GM23338 (cell line): ENCODE measurements around the gene MARCHF7. TPM values are rescaled to one million over a fixed set of nuclear protein-coding genes. Genes with fewer than 3 reads are reported as not detected.

Source experiments
- ATAC-seq: fragments of 200-7000 bp; cut with Tn5 transposase; 3 replicates; pipeline ENCODE4 v1.9.1; 2020
- DNase-seq: peaks from one replicate; pipeline ENCODE4 v3.0.0-alpha.2; 2015; ENCODE audit warnings: low spot score
- H2AFZ ChIP-seq: fragments of 200-600 bp; sonication (generic); 2 replicates; pipeline ENCODE4 v1.8.0; 2016; ENCODE audit warnings: antibody characterized with exemption, mild to moderate bottlenecking, moderate library complexity
- H3F3A ChIP-seq: fragments of 200-600 bp; sonication (generic); replicated peaks from 2 replicates; pipeline ENCODE4 v1.8.0; 2017; ENCODE audit warnings: antibody characterized with exemption, mixed run types, low read depth
- H3K27ac ChIP-seq: fragments of 200-600 bp; sonication (generic); 2 replicates; pipeline ENCODE4 v1.6.1; 2016; ENCODE audit warnings: low read depth
- H3K27me3 ChIP-seq: fragments of 200-600 bp; sonication (generic); 2 replicates; pipeline ENCODE4 v1.8.0; 2016; ENCODE audit warnings: mild to moderate bottlenecking, mixed run types, moderate library complexity; ENCODE audit not compliant: insufficient read depth
- H3K36me3 ChIP-seq: fragments of 200-600 bp; sonication (generic); 2 replicates; pipeline ENCODE4 v1.8.0; 2016; ENCODE audit warnings: mild to moderate bottlenecking; ENCODE audit not compliant: insufficient read depth
- H3K4me1 ChIP-seq: fragments of 200-600 bp; sonication (generic); 2 replicates; pipeline ENCODE4 v1.8.0; 2016; ENCODE audit warnings: mild to moderate bottlenecking, moderate library complexity; ENCODE audit not compliant: insufficient read depth
- H3K4me2 ChIP-seq: fragments of 200-600 bp; sonication (generic); 2 replicates; pipeline ENCODE4 v1.7.1; 2017; ENCODE audit warnings: mixed run types
- H3K4me3 ChIP-seq: fragments of 200-600 bp; sonication (generic); 2 replicates; pipeline ENCODE4 v1.6.1; 2016; ENCODE audit warnings: mixed run types
- H3K79me2 ChIP-seq: fragments of 200-600 bp; sonication (generic); replicated peaks from 2 replicates; pipeline ENCODE4 v1.8.0; 2017; ENCODE audit warnings: mild to moderate bottlenecking; ENCODE audit not compliant: insufficient read depth
- H3K9me2 ChIP-seq: fragments of 200-600 bp; sonication (generic); 2 replicates; pipeline ENCODE4 v1.8.0; 2017; ENCODE audit not compliant: insufficient read depth
- H4K20me1 ChIP-seq: fragments of 200-600 bp; sonication (generic); replicated peaks from 2 replicates; pipeline ENCODE4 v1.8.0; 2017; ENCODE audit warnings: mild to moderate bottlenecking; ENCODE audit not compliant: insufficient read depth
- H3K27ac Mint-ChIP-seq: 2 replicates; pipeline ENCODE4 v1.8.0; 2020; ENCODE audit warnings: inconsistent platforms, mild to moderate bottlenecking, moderate library complexity, mixed read lengths
- H3K27me3 Mint-ChIP-seq: 3 replicates; pipeline ENCODE4 v1.8.0; 2022; ENCODE audit warnings: low read depth, mild to moderate bottlenecking, moderate library complexity, mixed read lengths, inconsistent platforms; ENCODE audit not compliant: insufficient read depth, poor library complexity
- H3K36me3 Mint-ChIP-seq: 3 replicates; pipeline ENCODE4 v1.8.0; 2021; ENCODE audit warnings: low read depth, mild to moderate bottlenecking, inconsistent platforms, moderate library complexity, mixed read lengths
- H3K4me1 Mint-ChIP-seq: 3 replicates; pipeline ENCODE4 v1.8.0; 2020; ENCODE audit warnings: mild to moderate bottlenecking, inconsistent platforms, mixed read lengths
- H3K4me3 Mint-ChIP-seq: 3 replicates; pipeline ENCODE4 v1.8.0; 2021; ENCODE audit warnings: moderate library complexity, mild to moderate bottlenecking, inconsistent platforms, mixed read lengths
- H3K9me3 Mint-ChIP-seq: 3 replicates; pipeline ENCODE4 v1.8.0; 2020; ENCODE audit warnings: moderate library complexity, mild to moderate bottlenecking, inconsistent platforms, mixed read lengths
- CREB1 ChIP-seq: fragments of 250-450 bp; sonication (Bioruptor Pico); IDR thresholded peaks from 2 replicates; pipeline ENCODE4 v1.5.0; 2020; ENCODE audit warnings: low read depth, mild to moderate bottlenecking, moderate library complexity
- EZH2 ChIP-seq: fragments of 200-600 bp; sonication (generic); IDR thresholded peaks from one replicate; pipeline ENCODE4 v1.8.0; 2017; ENCODE audit warnings: antibody characterized with exemption, mild to moderate bottlenecking, low read depth; ENCODE audit not compliant: unreplicated experiment
- EZH2phosphoT487 ChIP-seq: fragments of 200-600 bp; sonication (generic); IDR thresholded peaks from one replicate; pipeline ENCODE4 v1.8.1; 2018; ENCODE audit warnings: antibody characterized with exemption; ENCODE audit not compliant: unreplicated experiment
- JUNB ChIP-seq: IDR thresholded peaks from one replicate; pipeline ENCODE4 v1.6.1; 2016; ENCODE audit warnings: antibody characterized with exemption; ENCODE audit not compliant: unreplicated experiment
- NANOG ChIP-seq: IDR thresholded peaks from 2 replicates; pipeline ENCODE4 v1.6.1; 2016; ENCODE audit warnings: antibody characterized with exemption, borderline replicate concordance
- POLR2AphosphoS5 ChIP-seq: IDR thresholded peaks from 2 replicates; pipeline ENCODE4 v1.6.1; 2016; ENCODE audit warnings: antibody characterized with exemption, low read depth
- STAT1 ChIP-seq: IDR thresholded peaks from one replicate; pipeline ENCODE4 v1.6.1; 2016; ENCODE audit warnings: antibody characterized with exemption; ENCODE audit not compliant: unreplicated experiment
- ZNF114 ChIP-seq: fragments of 250-450 bp; sonication (Bioruptor Pico); IDR thresholded peaks from 2 replicates; pipeline ENCODE4 v1.5.0; 2020; ENCODE audit warnings: mild to moderate bottlenecking, moderate library complexity
- ZNF331 ChIP-seq: fragments of 250-450 bp; sonication (Bioruptor Pico); IDR thresholded peaks from 2 replicates; pipeline ENCODE4 v1.5.0; 2020; ENCODE audit warnings: low read depth, mild to moderate bottlenecking, moderate library complexity
- polyA plus RNA-seq: library from polyadenylated mRNA; unstranded; fragments of >200 nt; fragmentation: Nextera tagmentation; extraction: Ambion mirVana; gene quantifications from 2 replicates; pipeline ENCODE4 v1.2.1, GENCODE V29; 2016
- total RNA-seq: library from RNA; depleted of rRNA; stranded (reverse); fragments of >200 nt; shearing (Covaris generic); gene quantifications from 2 replicates; pipeline ENCODE4 v1.2.3, GENCODE V29; 2014
- TF ChIP-seq, protein P1 (sequence below): IDR thresholded peaks from 2 replicates; pipeline ENCODE4 v1.6.1; 2016; ENCODE audit warnings: antibody characterized with exemption
- TF ChIP-seq, protein P2 (sequence below): fragments of 250-450 bp; sonication (Bioruptor Pico); IDR thresholded peaks from 2 replicates; pipeline ENCODE4 v1.5.0; 2020; ENCODE audit warnings: mild to moderate bottlenecking, moderate library complexity
- TF ChIP-seq, protein P3 (sequence below): IDR thresholded peaks from one replicate; pipeline ENCODE4 v1.6.1; 2018; ENCODE audit warnings: antibody characterized with exemption; ENCODE audit not compliant: unreplicated experiment
- TF ChIP-seq, protein P4 (sequence below), 2 experiments: fragments of 200-600 bp in 1 of 2; sonication (generic) in 1 of 2; conservative IDR thresholded peaks; 2 replicates each; pipeline versions ENCODE4 v1.5.1 to v1.6.1; 2016 to 2017; ENCODE audit warnings: antibody characterized with exemption in 2 of 2, low read depth in 2 of 2, mild to moderate bottlenecking in 2 of 2, moderate library complexity in 1 of 2

Gene MARCHF7
- total and polyA plus RNA-seq, 2 experiments from 2014 or later: 101 to 142 TPM

DNA sequence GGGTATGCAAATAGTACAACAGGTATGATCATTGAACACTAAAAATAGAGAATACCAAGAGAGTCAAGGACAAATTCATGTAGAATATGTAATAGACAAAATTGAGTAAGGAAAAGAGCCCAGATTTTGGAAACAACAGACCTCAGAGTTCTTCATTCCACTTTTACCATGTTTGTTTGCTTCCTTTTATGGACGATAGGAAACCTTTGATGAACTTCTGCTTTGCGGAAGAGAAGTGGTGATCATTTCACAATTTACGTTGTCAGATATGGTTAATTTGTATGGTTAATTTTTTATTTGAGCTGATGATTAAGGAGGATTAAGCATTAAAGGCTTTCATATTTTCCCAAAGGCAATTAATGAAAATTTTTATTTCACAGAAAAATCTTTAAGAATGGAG lies 16.3 kb downstream of the MARCHF7 start:
- Histone ChIP-seq H3K4me1 (no peaks in the 10 kb centered on the region), H3K4me3 (no peak overlapping the region), H3K9me2 (no peaks in the 10 kb centered on the region), H4K20me1 (peaks cover 59% of the 10 kb centered on the region), H3F3A (no peaks in the 10 kb centered on the region), H2AFZ (no peak overlapping the region), H3K36me3 (peaks cover 20% of the 10 kb centered on the region; the same call in 1 of the 2 replicates), H3K4me2 (no peak overlapping the region), H3K79me2 (peaks cover 100% of the 10 kb centered on the region), H3K27me3 (no peaks in the 10 kb centered on the region), H3K27ac (no peak overlapping the region)
- Mint-ChIP-seq H3K9me3 (peaks cover 11% of the 10 kb centered on the region; the same call in 2 of the 3 replicates), H3K4me1 (peaks cover 9% of the 10 kb centered on the region; the same call in 2 of the 3 replicates), H3K27me3 (peaks cover 3% of the 10 kb centered on the region), H3K4me3 (no peak overlapping the region), H3K36me3 (peaks cover 85% of the 10 kb centered on the region), H3K27ac (no peak overlapping the region)
- ATAC-seq (no peak), DNase-seq (no peak)
- TF ChIP-seq ZNF114 (CRISPR knock-in tag): no peak
- TF ChIP-seq EZH2phosphoT487: no peak
- TF ChIP-seq CREB1 (CRISPR knock-in tag): no peak
- no peak for TF ChIP-seq POLR2AphosphoS5
- TF ChIP-seq, protein P1, sequence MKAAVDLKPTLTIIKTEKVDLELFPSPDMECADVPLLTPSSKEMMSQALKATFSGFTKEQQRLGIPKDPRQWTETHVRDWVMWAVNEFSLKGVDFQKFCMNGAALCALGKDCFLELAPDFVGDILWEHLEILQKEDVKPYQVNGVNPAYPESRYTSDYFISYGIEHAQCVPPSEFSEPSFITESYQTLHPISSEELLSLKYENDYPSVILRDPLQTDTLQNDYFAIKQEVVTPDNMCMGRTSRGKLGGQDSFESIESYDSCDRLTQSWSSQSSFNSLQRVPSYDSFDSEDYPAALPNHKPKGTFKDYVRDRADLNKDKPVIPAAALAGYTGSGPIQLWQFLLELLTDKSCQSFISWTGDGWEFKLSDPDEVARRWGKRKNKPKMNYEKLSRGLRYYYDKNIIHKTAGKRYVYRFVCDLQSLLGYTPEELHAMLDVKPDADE: no peak
- TF ChIP-seq, protein P2, sequence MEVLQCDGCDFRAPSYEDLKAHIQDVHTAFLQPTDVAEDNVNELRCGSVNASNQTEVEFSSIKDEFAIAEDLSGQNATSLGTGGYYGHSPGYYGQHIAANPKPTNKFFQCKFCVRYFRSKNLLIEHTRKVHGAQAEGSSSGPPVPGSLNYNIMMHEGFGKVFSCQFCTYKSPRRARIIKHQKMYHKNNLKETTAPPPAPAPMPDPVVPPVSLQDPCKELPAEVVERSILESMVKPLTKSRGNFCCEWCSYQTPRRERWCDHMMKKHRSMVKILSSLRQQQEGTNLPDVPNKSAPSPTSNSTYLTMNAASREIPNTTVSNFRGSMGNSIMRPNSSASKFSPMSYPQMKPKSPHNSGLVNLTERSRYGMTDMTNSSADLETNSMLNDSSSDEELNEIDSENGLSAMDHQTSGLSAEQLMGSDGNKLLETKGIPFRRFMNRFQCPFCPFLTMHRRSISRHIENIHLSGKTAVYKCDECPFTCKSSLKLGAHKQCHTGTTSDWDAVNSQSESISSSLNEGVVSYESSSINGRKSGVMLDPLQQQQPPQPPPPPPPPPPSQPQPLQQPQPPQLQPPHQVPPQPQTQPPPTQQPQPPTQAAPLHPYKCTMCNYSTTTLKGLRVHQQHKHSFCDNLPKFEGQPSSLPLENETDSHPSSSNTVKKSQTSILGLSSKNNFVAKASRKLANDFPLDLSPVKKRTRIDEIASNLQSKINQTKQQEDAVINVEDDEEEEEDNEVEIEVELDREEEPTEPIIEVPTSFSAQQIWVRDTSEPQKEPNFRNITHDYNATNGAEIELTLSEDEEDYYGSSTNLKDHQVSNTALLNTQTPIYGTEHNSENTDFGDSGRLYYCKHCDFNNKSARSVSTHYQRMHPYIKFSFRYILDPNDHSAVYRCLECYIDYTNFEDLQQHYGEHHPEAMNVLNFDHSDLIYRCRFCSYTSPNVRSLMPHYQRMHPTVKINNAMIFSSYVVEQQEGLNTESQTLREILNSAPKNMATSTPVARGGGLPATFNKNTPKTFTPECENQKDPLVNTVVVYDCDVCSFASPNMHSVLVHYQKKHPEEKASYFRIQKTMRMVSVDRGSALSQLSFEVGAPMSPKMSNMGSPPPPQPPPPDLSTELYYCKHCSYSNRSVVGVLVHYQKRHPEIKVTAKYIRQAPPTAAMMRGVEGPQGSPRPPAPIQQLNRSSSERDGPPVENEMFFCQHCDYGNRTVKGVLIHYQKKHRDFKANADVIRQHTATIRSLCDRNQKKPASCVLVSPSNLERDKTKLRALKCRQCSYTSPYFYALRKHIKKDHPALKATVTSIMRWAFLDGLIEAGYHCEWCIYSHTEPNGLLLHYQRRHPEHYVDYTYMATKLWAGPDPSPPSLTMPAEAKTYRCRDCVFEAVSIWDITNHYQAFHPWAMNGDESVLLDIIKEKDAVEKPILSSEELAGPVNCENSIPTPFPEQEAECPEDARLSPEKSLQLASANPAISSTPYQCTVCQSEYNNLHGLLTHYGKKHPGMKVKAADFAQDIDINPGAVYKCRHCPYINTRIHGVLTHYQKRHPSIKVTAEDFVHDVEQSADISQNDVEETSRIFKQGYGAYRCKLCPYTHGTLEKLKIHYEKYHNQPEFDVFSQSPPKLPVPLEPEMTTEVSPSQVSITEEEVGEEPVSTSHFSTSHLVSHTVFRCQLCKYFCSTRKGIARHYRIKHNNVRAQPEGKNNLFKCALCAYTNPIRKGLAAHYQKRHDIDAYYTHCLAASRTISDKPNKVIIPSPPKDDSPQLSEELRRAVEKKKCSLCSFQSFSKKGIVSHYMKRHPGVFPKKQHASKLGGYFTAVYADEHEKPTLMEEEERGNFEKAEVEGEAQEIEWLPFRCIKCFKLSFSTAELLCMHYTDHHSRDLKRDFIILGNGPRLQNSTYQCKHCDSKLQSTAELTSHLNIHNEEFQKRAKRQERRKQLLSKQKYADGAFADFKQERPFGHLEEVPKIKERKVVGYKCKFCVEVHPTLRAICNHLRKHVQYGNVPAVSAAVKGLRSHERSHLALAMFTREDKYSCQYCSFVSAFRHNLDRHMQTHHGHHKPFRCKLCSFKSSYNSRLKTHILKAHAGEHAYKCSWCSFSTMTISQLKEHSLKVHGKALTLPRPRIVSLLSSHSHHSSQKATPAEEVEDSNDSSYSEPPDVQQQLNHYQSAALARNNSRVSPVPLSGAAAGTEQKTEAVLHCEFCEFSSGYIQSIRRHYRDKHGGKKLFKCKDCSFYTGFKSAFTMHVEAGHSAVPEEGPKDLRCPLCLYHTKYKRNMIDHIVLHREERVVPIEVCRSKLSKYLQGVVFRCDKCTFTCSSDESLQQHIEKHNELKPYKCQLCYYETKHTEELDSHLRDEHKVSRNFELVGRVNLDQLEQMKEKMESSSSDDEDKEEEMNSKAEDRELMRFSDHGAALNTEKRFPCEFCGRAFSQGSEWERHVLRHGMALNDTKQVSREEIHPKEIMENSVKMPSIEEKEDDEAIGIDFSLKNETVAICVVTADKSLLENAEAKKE (CRISPR knock-in tag): no peak
- TF ChIP-seq JUNB: no peak
- no peak for TF ChIP-seq ZNF331 (CRISPR knock-in tag)
- TF ChIP-seq NANOG: no peak
- TF ChIP-seq, protein P3, sequence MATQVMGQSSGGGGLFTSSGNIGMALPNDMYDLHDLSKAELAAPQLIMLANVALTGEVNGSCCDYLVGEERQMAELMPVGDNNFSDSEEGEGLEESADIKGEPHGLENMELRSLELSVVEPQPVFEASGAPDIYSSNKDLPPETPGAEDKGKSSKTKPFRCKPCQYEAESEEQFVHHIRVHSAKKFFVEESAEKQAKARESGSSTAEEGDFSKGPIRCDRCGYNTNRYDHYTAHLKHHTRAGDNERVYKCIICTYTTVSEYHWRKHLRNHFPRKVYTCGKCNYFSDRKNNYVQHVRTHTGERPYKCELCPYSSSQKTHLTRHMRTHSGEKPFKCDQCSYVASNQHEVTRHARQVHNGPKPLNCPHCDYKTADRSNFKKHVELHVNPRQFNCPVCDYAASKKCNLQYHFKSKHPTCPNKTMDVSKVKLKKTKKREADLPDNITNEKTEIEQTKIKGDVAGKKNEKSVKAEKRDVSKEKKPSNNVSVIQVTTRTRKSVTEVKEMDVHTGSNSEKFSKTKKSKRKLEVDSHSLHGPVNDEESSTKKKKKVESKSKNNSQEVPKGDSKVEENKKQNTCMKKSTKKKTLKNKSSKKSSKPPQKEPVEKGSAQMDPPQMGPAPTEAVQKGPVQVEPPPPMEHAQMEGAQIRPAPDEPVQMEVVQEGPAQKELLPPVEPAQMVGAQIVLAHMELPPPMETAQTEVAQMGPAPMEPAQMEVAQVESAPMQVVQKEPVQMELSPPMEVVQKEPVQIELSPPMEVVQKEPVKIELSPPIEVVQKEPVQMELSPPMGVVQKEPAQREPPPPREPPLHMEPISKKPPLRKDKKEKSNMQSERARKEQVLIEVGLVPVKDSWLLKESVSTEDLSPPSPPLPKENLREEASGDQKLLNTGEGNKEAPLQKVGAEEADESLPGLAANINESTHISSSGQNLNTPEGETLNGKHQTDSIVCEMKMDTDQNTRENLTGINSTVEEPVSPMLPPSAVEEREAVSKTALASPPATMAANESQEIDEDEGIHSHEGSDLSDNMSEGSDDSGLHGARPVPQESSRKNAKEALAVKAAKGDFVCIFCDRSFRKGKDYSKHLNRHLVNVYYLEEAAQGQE: no peak
- TF ChIP-seq EZH2: no peak
- TF ChIP-seq, protein P4, sequence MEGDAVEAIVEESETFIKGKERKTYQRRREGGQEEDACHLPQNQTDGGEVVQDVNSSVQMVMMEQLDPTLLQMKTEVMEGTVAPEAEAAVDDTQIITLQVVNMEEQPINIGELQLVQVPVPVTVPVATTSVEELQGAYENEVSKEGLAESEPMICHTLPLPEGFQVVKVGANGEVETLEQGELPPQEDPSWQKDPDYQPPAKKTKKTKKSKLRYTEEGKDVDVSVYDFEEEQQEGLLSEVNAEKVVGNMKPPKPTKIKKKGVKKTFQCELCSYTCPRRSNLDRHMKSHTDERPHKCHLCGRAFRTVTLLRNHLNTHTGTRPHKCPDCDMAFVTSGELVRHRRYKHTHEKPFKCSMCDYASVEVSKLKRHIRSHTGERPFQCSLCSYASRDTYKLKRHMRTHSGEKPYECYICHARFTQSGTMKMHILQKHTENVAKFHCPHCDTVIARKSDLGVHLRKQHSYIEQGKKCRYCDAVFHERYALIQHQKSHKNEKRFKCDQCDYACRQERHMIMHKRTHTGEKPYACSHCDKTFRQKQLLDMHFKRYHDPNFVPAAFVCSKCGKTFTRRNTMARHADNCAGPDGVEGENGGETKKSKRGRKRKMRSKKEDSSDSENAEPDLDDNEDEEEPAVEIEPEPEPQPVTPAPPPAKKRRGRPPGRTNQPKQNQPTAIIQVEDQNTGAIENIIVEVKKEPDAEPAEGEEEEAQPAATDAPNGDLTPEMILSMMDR (conservative IDR thresholded peaks at IDR 0.05; ENCODE audit: low read depth in 2 of 2): no peak
- no peak for TF ChIP-seq STAT1
